ENCODE data around the gene DUSP8.
"Not testable (repeated sequence)": the region's sequence is repeated elsewhere in the genome, so short reads cannot be mapped to it uniquely, and the experiment has no call there.

DNA sequence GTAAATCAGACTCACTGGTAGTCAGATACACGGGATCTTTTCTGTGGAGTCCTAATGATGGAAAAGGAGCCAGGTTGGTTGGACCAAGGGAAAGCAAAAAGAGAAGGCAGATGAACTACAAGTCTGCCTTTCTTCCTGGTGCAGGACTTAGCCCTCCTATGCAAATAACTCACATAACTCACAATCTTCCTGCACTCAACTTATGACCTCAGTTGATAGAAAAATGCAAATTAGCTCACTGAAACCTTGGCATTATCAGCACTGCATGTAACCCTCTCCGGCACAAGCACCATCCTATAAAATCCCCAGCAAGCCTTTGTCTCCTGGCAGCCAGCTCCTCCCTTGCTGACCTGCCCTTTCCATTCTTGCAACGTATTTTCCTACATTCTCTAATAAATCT lies 29.6 kb upstream of the DUSP8 start:
- not testable (repeated sequence) for TF ChIP-seq EZH2 (IDR thresholded peaks at IDR 0.05; ENCODE audit: insufficient read depth, poor library complexity, severe bottlenecking); EZH2phosphoT487 (IDR thresholded peaks at IDR 0.05; ENCODE audit: insufficient read depth, low read depth)
